MV-4-11 (cell line): ENCODE results near the gene MESP1.
A peak's percentile ranks its signal among the peaks of the same experiment; 100 is the strongest.

ENCODE experiments used
- DNase-seq: peaks from one replicate; lab custom pipeline; 2025; lab: John Stamatoyannopoulos, UW

The MESP1 gene

GRCh38 chr15:89758283-89758682, 7.2 kb upstream of the MESP1 start:
- DNase-seq = no peak

- no peak for DNase-seq
Observed at GRCh38 chr15:89756897-89757296, 5.8 kb upstream of the MESP1 start.

GRCh38 chr15:89755701-89756100, 4.7 kb upstream of the MESP1 start:
- no peak for DNase-seq

GRCh38 chr15:89754361-89755154, 3.5 kb upstream of the MESP1 start:
- no peak for DNase-seq

- DNase-seq = no peak
Observed at GRCh38 chr15:89753855-89754254, 2.8 kb upstream of the MESP1 start.

- no peak for DNase-seq
Observed at GRCh38 chr15:89751748-89752147, 699 bp upstream of the MESP1 start.

GRCh38 chr15:89749951-89750559, 994 bp downstream of the MESP1 start:
- DNase-seq = no peak

GRCh38 chr15:89749526-89749925, 1.5 kb downstream of the MESP1 start:
- no peak for DNase-seq

GRCh38 chr15:89749054-89749453, 2.0 kb downstream of the MESP1 start:
- no peak for DNase-seq

- peak; percentile 15 for DNase-seq
Observed at GRCh38 chr15:89747708-89748682, 3.1 kb downstream of the MESP1 start.

GRCh38 chr15:89746386-89746780, 4.7 kb downstream of the MESP1 start:
- DNase-seq = no peak

GRCh38 chr15:89745768-89746167, 5.3 kb downstream of the MESP1 start:
- DNase-seq = no peak

- no peak for DNase-seq
Observed at GRCh38 chr15:89745131-89745530, 5.9 kb downstream of the MESP1 start.

- no peak for DNase-seq
Observed at GRCh38 chr15:89743594-89743993, 7.5 kb downstream of the MESP1 start.

GRCh38 chr15:89743011-89743410, 8.0 kb downstream of the MESP1 start:
- no peak for DNase-seq

- peak; percentile 62 for DNase-seq
Observed at GRCh38 chr15:89740137-89740536, 10.9 kb downstream of the MESP1 start.

- DNase-seq = no peak
Observed at GRCh38 chr15:89735773-89736172, 15.3 kb downstream of the MESP1 start.

- no peak for DNase-seq
Observed at GRCh38 chr15:89732451-89733172, 18.4 kb downstream of the MESP1 start.

- no peak for DNase-seq
Observed at GRCh38 chr15:89731275-89731674, 19.8 kb downstream of the MESP1 start.

- peak; percentile 29 for DNase-seq
Observed at GRCh38 chr15:89728254-89728653, 22.8 kb downstream of the MESP1 start.

GRCh38 chr15:89725064-89725463, 26.0 kb downstream of the MESP1 start:
- no peak for DNase-seq

- DNase-seq = no peak
Observed at GRCh38 chr15:89724621-89725020, 26.4 kb downstream of the MESP1 start.
